ENCODE measurements around the gene ANKRD10.
"Not testable (repeated sequence)": the region's sequence is repeated elsewhere in the genome, so short reads cannot be mapped to it uniquely, and the experiment has no call there.

ANKRD10 gene

DNA sequence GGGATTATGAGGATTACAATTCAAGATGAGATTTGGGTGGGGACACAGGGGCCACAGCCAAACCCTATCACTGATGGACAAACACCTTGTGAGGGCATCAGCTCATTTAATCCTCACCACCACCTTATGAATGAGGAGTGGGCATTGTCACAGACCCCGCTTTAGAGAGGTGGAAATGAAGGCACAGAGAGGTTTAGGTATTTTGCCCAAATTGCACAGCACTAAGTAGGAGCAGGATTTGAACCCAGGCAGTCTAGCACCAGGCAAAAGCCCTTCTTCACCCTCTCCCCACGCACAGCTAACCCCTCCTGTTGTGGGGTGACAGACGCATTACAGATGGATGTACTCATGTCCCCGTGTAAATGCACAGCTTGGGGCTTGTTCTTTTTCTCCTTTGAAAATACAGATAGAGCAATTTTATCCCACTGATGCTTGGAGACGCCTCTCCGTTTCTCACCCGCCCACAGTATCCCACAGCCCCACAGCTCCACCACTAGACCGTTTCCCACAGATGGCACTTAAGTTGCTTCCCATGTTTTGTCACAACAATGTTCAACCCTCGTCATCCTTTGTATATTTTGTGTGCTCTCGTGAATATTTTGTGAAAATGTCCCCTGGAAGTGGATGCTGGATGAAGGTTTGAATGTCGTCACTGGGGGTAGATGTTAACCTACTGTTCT is 48.2 kb downstream of the ANKRD10 start:
- DNase-seq, result no peak

GRCh38 chr13:110863685-110864084 is 51.2 kb downstream of the ANKRD10 start:
- DNase-seq, result no peak

DNA sequence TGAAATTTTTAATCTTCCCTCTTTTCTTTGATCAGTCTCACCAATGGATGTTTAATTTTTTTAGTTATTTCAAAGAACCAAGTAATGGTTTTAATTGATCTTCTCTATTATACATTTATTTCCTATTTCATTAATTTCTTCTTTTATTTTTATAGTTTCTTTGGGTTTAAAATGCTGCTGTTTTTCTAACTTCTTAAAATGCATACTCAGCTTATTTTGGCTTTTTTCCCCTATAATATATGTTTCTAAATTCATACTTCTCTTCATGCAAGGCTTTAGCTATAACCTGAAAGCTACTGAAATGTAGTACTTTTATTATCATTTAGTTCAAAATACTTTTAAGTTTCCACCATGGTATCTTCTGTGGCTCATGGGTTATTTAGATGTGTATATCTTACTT is 53.9 kb downstream of the ANKRD10 start:
- no peak for DNase-seq

DNA sequence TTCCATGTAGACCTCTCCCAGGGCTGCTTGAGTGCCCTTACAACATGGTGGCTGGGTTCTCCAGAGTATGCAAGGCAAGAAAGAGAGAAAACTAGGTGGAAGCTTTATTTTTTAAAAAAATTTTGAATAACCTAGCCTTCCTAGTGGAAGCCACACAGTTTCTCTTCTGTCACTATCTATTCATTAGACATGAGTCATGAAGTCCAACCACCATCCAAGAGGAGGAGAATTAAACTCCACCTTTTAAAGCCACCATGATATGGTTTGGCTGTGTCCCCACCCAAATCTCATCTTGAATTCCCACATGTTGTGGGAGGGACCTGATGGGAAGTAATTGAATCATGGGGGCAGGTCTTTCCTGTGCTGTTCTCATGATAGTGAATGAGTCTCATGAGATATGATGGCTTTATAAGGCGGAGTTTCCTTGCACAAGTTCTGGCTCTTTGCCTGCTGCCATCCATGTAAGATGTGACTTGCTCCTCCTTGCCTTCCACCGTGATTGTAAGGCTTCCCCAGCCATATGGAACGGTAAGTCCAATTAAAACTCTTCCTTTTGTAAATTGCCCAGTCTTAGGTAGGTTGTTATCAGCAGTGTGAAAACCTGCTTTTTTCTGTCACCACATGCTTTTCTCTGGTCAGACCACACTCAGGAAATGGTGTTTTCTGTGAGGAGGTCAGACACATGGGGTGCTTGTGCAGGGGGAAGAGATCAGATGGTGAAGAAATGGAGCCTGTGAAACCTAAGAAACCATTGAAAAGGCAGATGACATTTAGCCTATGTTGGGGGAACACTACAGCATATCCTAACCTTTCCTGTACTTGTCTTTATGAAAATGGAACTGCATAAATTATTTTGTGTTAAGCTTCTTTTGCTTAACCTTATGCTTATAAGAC is 57.7 kb downstream of the ANKRD10 start:
- no peak for DNase-seq

DNA sequence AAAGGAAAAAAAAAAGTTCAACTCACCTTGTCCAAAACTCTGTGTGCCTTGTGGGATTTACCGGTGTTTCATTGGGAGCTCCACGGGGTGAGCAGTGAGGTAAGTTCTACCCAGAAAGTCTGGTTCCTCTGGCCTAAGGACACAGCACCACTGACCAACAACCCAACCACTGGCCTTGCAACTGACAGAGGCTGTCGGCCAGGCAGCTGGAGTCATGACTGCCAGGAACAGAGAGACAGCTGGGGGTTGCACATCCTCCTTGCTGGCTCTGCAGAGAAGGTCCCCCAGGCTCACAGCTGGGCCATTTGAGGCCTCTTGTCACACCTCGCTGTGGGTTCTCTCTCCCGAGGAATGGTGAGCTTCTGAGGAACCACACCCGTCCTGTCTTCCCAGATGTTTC is 59.5 kb downstream of the ANKRD10 start:
- no peak for DNase-seq

DNA sequence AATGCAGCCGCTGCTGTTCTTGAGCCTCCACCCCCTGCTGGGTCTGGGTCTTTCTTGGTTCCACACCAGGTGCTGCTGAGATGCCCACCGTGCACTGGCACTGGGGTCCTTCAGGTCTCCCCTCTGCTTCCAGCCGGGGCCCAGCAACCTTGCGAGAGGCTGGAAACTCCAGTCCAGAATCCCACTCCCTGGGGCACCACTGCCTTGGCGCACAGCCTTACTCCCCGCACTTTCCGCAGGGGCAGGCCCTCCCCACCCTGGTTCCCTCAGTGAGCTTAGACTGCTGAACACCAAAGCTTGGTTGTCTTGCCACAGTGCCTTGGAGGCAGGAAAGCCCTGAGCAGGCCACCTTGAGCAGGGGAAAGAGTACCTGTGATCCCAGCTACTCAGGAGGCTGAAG is 60.0 kb downstream of the ANKRD10 start:
- DNase-seq, result no peak

- peak; percentile 8 for DNase-seq
Observed at GRCh38 chr13:110853235-110853721, 61.6 kb downstream of the ANKRD10 start.

- DNase-seq, result no peak
Observed at GRCh38 chr13:110850840-110851239, 64.0 kb downstream of the ANKRD10 start.

- DNase-seq, result no peak
Observed at GRCh38 chr13:110850006-110850405, 64.9 kb downstream of the ANKRD10 start.

DNA sequence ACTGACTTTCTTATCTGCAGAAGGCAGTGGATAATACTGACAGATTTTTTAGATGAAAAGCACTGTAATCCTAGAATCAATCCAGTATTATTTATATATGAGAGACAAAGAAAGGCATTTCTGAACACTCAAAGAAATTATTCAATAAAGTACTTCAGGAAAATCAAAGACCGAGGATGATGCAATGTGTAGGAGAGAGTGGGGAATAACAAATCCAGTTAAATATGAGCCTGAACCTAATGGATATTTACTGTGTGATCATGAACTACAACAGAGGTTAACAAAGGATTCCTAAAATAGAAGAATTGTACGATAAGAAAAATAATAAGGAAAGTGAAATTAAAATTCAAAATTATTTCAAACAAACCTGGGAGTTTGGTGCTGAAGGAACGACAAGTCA is 69.3 kb downstream of the ANKRD10 start:
- DNase-seq, result no peak

DNA sequence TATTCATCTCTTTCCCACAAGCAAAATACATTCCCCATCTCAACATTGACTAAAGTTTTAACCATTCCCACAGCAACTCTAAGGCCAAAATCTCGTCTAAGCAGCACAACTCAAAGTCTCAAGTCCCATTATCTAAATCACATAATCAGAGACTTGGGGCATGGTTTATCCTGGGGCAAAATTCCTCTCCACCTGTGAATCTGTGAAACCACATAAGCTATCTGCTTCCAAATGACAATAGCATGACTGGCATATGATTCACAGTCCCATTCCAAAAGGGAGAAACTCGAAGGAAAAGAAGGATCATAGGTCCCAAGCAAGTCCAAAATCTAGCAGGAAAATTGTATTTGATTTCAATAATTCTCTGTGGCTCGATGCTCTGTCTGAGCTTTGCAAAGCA is 73.0 kb downstream of the ANKRD10 start:
- DNase-seq, result no peak

GRCh38 chr13:110841406-110841805 is 73.5 kb downstream of the ANKRD10 start:
- DNase-seq, result no peak

DNA sequence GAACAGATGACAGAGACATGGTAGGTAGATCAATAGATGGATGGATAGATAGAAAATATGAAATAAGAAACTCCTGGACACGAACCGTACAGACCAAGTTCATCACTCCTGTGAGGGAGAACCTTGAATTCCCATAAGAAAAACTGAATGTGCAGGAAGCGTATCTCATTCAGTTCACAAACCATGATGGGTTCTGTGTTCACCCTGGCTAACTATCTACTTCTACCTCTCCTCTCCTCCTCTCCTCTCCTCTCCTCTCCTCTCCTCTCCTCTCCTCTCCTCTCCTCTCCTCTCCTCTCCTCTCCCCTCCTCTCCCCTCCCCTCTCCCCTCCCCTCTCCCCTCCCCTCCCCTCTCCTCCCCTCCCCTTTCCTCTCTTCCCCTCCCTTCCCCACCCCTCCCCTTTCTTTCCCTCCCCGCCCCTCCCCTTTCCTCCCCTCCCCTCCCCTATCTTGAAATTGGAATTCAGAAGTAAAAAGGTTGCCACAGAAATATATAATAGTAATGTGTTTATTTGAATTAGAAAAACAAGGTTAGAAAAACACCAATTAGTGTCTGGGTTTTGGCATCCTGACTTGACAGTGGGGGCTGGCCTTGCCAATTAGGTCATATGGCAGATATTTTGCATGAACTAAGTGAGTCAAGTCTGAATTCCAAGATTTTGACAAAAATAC is 75.9 kb downstream of the ANKRD10 start:
- no peak for DNase-seq

GRCh38 chr13:110838116-110838515 is 76.8 kb downstream of the ANKRD10 start:
- DNase-seq, result no peak

- DNase-seq, result not testable (repeated sequence)
Observed at GRCh38 chr13:110837397-110838061, 77.3 kb downstream of the ANKRD10 start.

DNA sequence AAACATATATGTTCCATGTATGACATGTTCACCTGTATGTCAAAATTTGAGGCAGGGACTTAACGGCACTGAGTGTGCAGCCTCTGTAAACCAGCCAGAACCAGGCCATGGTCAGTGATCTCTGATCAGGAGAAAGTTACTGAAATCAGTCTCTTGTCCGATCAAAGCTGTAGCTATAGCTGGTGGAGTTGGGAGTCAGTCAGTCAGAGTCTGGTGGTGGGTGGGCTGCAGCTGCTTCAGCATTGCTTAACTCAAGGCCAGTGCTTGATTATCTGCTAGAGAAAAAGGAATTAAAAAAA is 78.3 kb downstream of the ANKRD10 start:
- no peak for DNase-seq

- no peak for DNase-seq
Observed at GRCh38 chr13:110835721-110836604, 78.9 kb downstream of the ANKRD10 start.

GRCh38 chr13:110834572-110834971 is 80.3 kb downstream of the ANKRD10 start:
- no peak for DNase-seq

GRCh38 chr13:110832531-110832930 is 82.3 kb downstream of the ANKRD10 start:
- DNase-seq, result no peak

GRCh38 chr13:110832205-110832479 is 82.7 kb downstream of the ANKRD10 start:
- DNase-seq, result no peak

GRCh38 chr13:110831437-110832204 is 83.2 kb downstream of the ANKRD10 start:
- DNase-seq, result no peak

All from fibroblast of skin of abdomen (primary cell).